GM13977 (cell line): ENCODE data around the gene RASA3.

Experiments
- DNase-seq: peaks from one replicate; pipeline ENCODE4 v3.0.0; 2012; ENCODE audit warnings: low spot score
- CTCF ChIP-seq: IDR thresholded peaks from 2 replicates; pipeline ENCODE4 v1.5.1; 2012; ENCODE audit warnings: mild to moderate bottlenecking, control low read depth; ENCODE audit not compliant: insufficient read depth; ENCODE audit errors: extremely low read depth, missing control alignments
- in situ Hi-C: fragments of 300-500 bp; cut with MboI; formaldehyde crosslinking; loops from one replicate; pipeline ENCODE4 v1.12.0; 2022; ENCODE audit warnings: low sequenced_read_pairs, low pct_unique_long_range_greater_than_20kb, mixed read lengths, inconsistent platforms; ENCODE audit not compliant: unreplicated experiment

Gene RASA3

DNA sequence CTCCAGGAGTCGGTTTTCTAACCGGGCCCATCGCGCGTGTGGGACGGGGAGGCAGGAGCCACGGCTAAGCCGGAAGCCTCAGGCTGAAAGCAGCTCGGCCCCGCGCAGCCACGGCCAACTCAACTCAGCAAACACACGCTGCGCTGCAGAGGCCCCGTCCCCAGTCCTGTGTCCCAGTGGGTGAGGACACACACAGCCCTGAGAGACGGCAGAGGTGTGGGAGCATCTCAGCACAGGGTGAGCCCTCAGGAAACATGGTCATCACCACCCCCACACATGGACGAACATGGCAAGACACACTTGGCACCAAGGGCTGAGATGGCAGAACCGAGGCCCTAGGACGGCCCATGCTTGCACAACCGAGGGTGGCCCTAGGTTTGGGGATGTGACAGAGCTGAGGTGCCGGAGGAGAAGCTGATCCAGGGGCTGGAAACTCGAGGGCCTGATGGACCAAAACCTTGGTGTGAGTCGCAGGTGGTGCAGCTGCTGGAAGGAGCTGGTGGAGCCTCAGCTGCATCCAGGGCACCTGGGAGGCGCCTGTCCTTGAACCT lies 129.6 kb downstream of the RASA3 start:
- in situ Hi-C loops: no loop called here
- no peak for TF ChIP-seq CTCF
- DNase-seq: no peak

GRCh38 chr13:114002009-114002544 lies 130.3 kb downstream of the RASA3 start:
- TF ChIP-seq CTCF: no peak
- in situ Hi-C loops: no loop called here
- no peak for DNase-seq

- no peak for DNase-seq
- in situ Hi-C loops: no loop called here
- no peak for TF ChIP-seq CTCF
Measured at GRCh38 chr13:114001331-114002008, 131.0 kb downstream of the RASA3 start.

DNA sequence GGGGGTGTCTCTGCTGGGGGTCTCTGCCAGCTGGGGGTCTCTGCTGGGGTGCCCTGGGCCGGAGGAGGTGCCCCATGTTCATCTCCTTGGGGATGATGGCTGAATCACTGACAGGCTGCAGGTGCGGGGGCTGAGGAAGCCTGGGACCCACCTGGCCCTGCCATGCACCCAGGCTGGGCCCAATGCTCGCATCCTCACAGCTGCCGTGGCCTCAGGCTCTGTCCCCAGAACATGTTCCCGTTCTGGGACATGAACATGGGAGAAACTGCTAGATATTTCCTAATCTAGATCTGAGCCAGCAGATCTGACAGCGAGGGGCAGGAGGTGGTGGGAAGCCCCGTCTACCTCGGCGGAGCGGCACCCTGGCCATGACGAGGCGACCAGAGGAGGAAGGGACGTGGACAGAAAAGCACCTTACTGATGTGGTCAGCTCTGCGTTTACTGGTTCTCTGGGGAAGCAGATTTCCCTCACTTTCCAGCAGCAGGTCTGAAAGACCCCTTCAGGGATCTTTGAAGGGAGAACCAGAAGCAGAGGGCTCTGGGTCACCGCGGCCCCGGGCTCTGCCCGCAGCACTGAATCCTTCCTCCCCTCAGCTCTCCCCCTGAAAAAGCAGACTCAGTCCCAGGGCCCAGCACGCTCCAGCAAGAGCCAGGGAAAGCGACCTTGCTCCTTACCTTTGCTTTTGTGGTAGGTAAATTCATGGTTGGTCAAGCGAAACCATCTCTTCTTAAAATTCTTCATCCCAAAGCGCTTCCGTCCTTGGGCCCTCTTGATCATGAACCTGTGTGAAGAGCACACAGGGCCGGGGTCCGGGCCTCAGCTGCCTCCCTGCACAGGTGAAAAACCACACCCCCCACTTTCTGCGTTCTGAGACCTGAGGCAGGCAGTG lies 132.0 kb downstream of the RASA3 start:
- in situ Hi-C loops: no loop called here
- no peak for TF ChIP-seq CTCF
- no peak for DNase-seq

DNA sequence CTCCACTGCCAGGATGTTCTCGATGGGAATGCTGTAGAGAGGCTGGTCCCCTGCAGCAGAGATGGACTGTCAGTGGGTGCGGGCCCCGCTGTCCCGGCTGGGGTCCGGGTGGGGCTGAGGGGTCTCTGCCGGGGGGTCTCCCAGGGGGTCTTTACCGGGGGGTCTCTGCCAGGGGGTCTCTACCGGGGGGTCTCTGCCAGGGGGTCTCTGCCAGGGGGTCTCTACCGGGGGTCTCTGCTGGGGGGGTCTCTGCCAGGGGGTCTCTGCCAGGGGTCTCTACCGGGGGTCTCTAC lies 132.9 kb downstream of the RASA3 start:
- DNase-seq: no peak
- in situ Hi-C loops: no loop called here
- TF ChIP-seq CTCF: no peak

DNA sequence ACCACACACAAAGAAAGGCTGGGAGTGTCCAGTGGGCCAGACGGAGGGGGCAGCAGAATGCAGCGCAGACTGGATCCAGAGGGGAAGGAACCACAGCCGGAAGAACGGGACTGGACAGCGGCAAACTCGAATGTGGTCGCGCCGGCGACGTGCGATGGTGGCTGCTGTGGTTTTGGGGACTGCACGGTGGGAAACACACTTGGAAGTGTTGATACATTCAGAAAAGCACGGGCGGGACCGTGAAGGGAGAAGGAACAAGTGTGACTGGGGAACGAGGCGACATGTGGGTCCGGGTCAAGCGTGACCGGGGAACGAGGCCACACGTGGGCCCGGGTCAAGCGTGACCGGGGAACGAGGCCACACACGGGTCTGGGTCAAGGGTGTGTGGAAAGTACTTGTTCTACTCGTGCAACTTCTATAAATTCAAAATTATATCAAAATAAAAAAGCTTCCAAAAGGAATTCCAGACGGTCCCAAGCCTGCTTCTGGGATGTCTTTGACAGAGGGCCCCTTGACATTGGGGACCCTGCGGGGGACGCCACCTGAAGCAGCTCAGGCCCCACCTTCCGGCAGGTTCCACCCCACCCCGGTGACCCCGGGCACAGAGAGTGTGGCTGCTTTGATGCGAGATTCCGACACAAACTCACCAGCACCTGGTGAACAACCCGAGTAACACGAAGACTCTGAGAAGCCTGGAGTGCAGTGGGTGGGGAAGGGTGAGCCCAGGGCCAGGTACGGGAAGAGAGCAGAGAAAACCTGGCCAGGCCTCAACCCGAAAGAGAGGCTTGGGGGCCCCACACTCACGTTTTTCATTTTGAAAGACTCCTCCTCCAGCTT lies 133.4 kb downstream of the RASA3 start:
- in situ Hi-C loops: no loop called here
- no peak for DNase-seq
- no peak for TF ChIP-seq CTCF
